GM19438 (cell line): Measurements from ENCODE around the gene RSPH10B2.
"Not testable (repeated sequence)": the region's sequence is repeated elsewhere in the genome, so short reads cannot be mapped to it uniquely, and the experiment has no call there.

Source experiments
- ATAC-seq: cut with Tn5 transposase; IDR thresholded peaks from one replicate; pipeline ENCODE4 v1.9.1; 2021; ENCODE audit warnings: low read depth; ENCODE audit not compliant: unreplicated experiment

The RSPH10B2 gene

GRCh38 chr7:6781581-6781980, 27.7 kb downstream of the RSPH10B2 start:
- ATAC-seq = not testable (repeated sequence)

- not testable (repeated sequence) for ATAC-seq
Measured at GRCh38 chr7:6789353-6789752, 35.5 kb downstream of the RSPH10B2 start.

- ATAC-seq = not testable (repeated sequence)
Measured at GRCh38 chr7:6792113-6792872, 38.4 kb downstream of the RSPH10B2 start.

- not testable (repeated sequence) for ATAC-seq
Measured at GRCh38 chr7:6794276-6794675, 40.4 kb downstream of the RSPH10B2 start.

GRCh38 chr7:6797218-6797617, 43.3 kb downstream of the RSPH10B2 start:
- ATAC-seq = not testable (repeated sequence)

GRCh38 chr7:6798047-6798446, 44.1 kb downstream of the RSPH10B2 start:
- ATAC-seq = not testable (repeated sequence)

GRCh38 chr7:6799887-6800286, 46.0 kb downstream of the RSPH10B2 start:
- ATAC-seq = not testable (repeated sequence)

GRCh38 chr7:6800331-6800730, 46.4 kb downstream of the RSPH10B2 start:
- ATAC-seq = not testable (repeated sequence)

GRCh38 chr7:6807393-6807918, 53.6 kb downstream of the RSPH10B2 start:
- not testable (repeated sequence) for ATAC-seq

- not testable (repeated sequence) for ATAC-seq
Measured at GRCh38 chr7:6807959-6808358, 54.1 kb downstream of the RSPH10B2 start.

- not testable (repeated sequence) for ATAC-seq
Measured at GRCh38 chr7:6813011-6813410, 59.1 kb downstream of the RSPH10B2 start.

- ATAC-seq = not testable (repeated sequence)
Measured at GRCh38 chr7:6815470-6815869, 61.6 kb downstream of the RSPH10B2 start.

GRCh38 chr7:6821622-6822021, 67.7 kb downstream of the RSPH10B2 start:
- not testable (repeated sequence) for ATAC-seq

GRCh38 chr7:6825236-6826125, 71.6 kb downstream of the RSPH10B2 start:
- ATAC-seq = peak; percentile 38

- peak; percentile 99 for ATAC-seq
Measured at GRCh38 chr7:6826151-6826550, 72.2 kb downstream of the RSPH10B2 start, which contains the start of gene CCZ1B. TSS of gene CCZ1B (minus strand) at chr7:6826275. CDS start at chr7:6826197, 78 bp downstream.

- ATAC-seq = not testable (repeated sequence)
Measured at GRCh38 chr7:6827180-6827579, 73.3 kb downstream of the RSPH10B2 start.

GRCh38 chr7:6829616-6830015, 75.7 kb downstream of the RSPH10B2 start:
- not testable (repeated sequence) for ATAC-seq

- not testable (repeated sequence) for ATAC-seq
Measured at GRCh38 chr7:6830026-6830425, 76.1 kb downstream of the RSPH10B2 start.

- ATAC-seq = no peak
Measured at GRCh38 chr7:6831018-6831725, 77.3 kb downstream of the RSPH10B2 start.

GRCh38 chr7:6833636-6834035, 79.7 kb downstream of the RSPH10B2 start:
- no peak for ATAC-seq
